Cardiac muscle cell (in vitro differentiated cells and primary cell): ENCODE data around the gene SNED1. TPM values are rescaled to one million over a fixed set of nuclear protein-coding genes. Genes with fewer than 3 reads are reported as not detected.

Experiments
- DNase-seq, 2 donors: peaks; one replicate each; pipeline versions ENCODE4 v3.0.0 to v3.0.0-alpha.2; 2010 to 2017; ENCODE audit warnings: low read depth in 1 of 2, low spot score in 1 of 2
- H3K27ac ChIP-seq: fragments of 200-600 bp; sonication (generic); 2 replicates; pipeline ENCODE4 v1.5.1; 2016
- H3K27me3 ChIP-seq: fragments of 200-600 bp; sonication (generic); 2 replicates; pipeline ENCODE4 v1.6.0; 2016; ENCODE audit warnings: control low read depth
- H3K36me3 ChIP-seq: fragments of 200-600 bp; sonication (generic); 2 replicates; pipeline ENCODE4 v1.5.1; 2016; ENCODE audit warnings: control low read depth
- H3K4me1 ChIP-seq: fragments of 200-600 bp; sonication (generic); 2 replicates; pipeline ENCODE4 v1.8.1; 2017; ENCODE audit warnings: low read depth, mild to moderate bottlenecking, mixed run types
- H3K4me3 ChIP-seq: fragments of 200-600 bp; sonication (generic); 2 replicates; pipeline ENCODE4 v1.5.1; 2016; ENCODE audit warnings: mild to moderate bottlenecking
- H3K9me3 ChIP-seq: fragments of 200-600 bp; sonication (generic); 2 replicates; pipeline ENCODE4 v1.5.1; 2017; ENCODE audit warnings: low read depth, mild to moderate bottlenecking, control low read depth
- polyA plus RNA-seq: library from polyadenylated mRNA; unstranded; fragments of >200 nt; fragmentation: Nextera tagmentation; extraction: Ambion mirVana; gene quantifications from 2 replicates; pipeline ENCODE4 v1.2.1, GENCODE V29; 2016
- total RNA-seq: library from RNA; depleted of rRNA; stranded (reverse); fragments of >200 nt; gene quantifications from 2 replicates; pipeline ENCODE4 v1.2.3, GENCODE V29; 2016
- TF ChIP-seq, protein P1 (sequence below): IDR thresholded peaks from 2 replicates; pipeline ENCODE4 v1.5.1; 2012; ENCODE audit warnings: low read depth, mild to moderate bottlenecking, low read length

SNED1 gene
- total and polyA plus RNA-seq, 2 experiments from 2014 or later = 0.09 to 0.76 TPM

DNA sequence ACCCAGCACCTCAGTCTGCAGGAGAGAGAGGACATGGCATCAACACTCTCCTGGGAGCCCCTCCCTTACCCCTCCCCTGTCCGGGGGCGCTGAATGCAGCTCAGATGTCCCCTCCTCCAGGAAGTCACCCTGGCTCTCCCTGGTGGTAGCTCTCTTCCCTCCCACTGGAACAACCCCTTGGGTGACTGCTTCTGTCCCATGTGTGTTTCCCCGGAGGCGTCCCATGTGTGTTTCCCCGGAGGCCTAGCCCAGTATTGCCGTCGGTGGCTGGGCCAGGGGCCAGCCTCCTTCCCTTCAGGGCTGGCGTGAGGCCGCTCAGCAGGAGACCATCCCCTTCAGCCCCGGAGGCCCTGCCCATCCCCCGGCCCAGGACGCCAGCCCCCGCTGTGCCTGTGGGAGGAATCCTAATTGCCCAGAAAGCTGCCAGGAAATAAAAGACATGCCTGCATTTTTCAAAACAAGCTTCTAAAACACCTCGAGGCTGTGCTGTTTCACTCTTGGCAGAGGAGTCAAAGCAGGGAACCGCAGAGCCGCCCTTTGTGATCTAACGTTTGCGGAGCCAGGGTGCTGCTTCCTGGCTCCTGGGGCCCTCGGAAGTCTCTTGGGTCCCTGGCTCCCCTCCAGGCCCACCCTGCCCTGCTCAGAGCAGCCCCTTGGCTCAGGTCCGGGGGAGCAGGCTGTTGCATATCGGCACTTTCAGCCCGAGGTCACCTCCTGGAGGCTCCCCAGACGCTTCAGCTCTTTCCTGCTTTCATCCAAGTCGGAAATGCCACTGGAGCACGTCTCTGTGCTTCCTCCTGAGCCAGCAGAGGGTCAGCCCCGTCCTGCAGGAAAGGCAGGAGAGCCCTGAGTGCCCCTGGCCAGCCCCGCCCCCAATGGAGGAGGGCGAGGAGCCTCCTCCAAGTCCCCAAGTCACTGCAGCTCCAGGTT lies 11.4 kb downstream of the SNED1 start:
- DNase-seq = peak in 1 of 2 donors; percentile 97
- TF ChIP-seq, protein P1, sequence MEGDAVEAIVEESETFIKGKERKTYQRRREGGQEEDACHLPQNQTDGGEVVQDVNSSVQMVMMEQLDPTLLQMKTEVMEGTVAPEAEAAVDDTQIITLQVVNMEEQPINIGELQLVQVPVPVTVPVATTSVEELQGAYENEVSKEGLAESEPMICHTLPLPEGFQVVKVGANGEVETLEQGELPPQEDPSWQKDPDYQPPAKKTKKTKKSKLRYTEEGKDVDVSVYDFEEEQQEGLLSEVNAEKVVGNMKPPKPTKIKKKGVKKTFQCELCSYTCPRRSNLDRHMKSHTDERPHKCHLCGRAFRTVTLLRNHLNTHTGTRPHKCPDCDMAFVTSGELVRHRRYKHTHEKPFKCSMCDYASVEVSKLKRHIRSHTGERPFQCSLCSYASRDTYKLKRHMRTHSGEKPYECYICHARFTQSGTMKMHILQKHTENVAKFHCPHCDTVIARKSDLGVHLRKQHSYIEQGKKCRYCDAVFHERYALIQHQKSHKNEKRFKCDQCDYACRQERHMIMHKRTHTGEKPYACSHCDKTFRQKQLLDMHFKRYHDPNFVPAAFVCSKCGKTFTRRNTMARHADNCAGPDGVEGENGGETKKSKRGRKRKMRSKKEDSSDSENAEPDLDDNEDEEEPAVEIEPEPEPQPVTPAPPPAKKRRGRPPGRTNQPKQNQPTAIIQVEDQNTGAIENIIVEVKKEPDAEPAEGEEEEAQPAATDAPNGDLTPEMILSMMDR = peak; percentile 10
- Histone ChIP-seq H3K4me1 (peaks cover 4% of the 10 kb centered on the region), H3K36me3 (no peaks in the 10 kb centered on the region), H3K27ac (no peak overlapping the region), H3K9me3 (no peaks in the 10 kb centered on the region), H3K27me3 (no peaks in the 10 kb centered on the region), H3K4me3 (no peak overlapping the region)

DNA sequence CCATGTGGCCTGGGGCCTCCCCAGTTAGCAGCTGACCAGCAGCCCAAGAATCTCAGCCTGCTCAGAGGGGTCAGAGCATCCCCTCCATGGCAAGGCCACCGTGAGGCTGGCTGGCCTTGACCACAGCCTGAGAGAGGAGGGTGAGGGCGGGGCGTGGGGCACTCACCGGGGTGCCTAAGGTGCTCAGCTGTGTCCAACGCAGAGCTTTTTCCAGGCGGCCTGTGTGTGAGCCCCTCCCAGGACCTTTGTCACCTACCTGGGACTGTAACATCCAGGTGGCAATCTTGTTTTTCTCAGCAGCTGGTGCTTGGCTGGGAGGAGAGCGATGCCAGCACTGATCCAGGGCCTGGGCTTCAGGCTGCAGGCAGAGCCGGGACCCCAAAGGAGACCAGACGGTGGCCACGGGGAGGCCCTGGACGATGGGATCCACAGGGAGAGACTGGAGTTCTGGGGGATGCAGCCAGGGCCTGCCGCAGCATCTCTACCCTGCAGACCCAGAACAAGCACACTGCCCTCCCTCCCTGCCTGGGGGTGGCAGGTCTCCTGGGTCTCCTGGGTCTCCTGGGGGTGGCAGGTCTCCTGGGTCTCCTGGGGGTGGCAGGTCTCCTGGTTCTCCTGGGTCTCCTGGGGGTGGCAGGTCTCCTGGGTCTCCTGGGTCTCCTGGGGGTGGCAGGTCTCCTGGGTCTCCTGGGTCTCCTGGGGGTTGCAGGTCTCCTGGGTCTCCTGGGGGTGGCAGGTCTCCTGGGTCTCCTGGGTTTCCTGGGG lies 12.3 kb downstream of the SNED1 start:
- Histone ChIP-seq H3K27me3 (no peaks in the 10 kb centered on the region), H3K27ac (no peak overlapping the region), H3K4me3 (no peak overlapping the region), H3K4me1 (peaks cover 4% of the 10 kb centered on the region), H3K9me3 (no peaks in the 10 kb centered on the region), H3K36me3 (no peaks in the 10 kb centered on the region)
- no peak for DNase-seq
- TF ChIP-seq, protein P1 = no peak

DNA sequence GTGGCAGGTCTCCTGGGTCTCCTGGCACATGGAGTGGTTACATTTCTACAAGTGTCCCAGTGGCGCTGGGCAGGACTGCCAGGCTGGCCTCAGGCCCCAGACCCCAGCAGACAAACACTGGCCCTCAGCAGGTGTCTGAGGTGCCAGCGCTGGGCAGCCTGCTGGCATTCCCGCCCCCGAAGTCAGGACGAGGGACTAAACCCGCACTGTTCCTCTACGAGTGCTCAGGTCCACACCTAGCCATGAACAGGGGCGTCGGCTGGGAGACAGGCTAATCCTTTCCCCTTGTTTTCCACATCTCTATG lies 12.8 kb downstream of the SNED1 start:
- Histone ChIP-seq H3K4me1 (peaks cover 4% of the 10 kb centered on the region), H3K36me3 (no peaks in the 10 kb centered on the region), H3K4me3 (no peak overlapping the region), H3K9me3 (no peaks in the 10 kb centered on the region), H3K27ac (no peak overlapping the region), H3K27me3 (no peaks in the 10 kb centered on the region)
- TF ChIP-seq, protein P1 = no peak
- no peak for DNase-seq

DNA sequence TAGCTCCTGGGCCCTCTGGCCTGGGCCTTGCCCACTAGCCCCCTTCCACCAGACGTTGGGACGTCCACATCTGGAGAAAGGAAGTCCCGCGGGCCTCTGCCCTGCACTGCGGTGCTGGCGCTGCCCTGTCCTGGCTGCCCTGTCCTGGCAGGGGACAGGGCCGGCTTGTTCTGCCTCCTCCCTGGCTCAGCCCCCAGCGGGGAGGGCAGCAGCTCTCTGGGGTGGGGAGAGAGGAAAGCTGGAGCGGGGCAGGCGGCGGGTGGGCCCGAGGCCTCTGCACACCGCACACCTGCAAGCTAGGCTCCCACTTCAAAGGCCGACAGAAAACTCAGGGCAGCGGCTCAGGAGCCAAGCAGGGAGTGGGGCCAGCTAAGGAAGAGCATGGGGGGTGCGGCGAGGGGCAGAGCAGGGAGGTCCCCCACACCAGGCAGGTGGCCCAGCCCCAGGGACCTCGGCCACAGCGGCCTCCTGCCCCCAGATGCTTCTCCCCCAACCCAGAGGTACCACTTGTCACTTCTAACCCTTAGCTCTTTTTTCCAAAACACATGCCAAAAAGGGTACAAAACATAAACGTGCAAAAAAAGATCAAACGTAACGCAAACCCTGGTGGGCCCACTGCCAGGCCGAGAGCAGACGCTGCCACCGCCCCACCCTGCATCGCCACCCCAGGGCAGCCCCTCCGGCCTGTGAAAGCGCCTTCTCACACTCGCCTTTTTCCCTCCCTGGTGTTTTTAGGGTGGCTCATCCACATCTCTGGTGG lies 13.5 kb downstream of the SNED1 start:
- peaks cover 4% of the 10 kb centered on the region for H3K4me1 ChIP-seq
- TF ChIP-seq, protein P1 = no peak
- H3K36me3 ChIP-seq = no peaks in the 10 kb centered on the region
- DNase-seq = no peak
- H3K9me3 ChIP-seq = no peaks in the 10 kb centered on the region
- H3K27ac ChIP-seq = no peak overlapping the region
- H3K27me3 ChIP-seq = no peaks in the 10 kb centered on the region
- no peak overlapping the region for H3K4me3 ChIP-seq

DNA sequence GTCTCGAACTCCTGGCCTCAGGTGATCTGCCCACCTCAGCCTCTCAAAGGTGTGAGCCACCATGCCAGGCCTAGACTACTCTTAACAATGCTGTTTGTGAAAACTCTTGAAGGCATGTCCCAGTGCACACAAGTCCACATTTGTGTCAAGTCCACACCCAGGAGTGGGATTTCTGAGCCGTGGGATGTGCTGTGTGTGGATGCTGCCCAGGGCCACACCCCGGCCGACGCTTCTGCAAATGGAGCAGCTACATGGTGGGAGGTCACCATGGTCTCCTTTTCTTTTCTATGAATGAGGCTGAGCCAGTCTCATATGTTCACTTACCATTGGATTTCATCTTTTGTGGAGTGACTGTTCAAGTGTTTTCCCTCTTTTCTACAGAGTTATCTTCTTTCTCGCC lies 15.8 kb downstream of the SNED1 start:
- Histone ChIP-seq H3K4me1 (peaks cover 4% of the 10 kb centered on the region), H3K27me3 (no peaks in the 10 kb centered on the region), H3K9me3 (no peaks in the 10 kb centered on the region), H3K4me3 (no peak overlapping the region), H3K27ac (no peak overlapping the region), H3K36me3 (no peaks in the 10 kb centered on the region)
- no peak for DNase-seq
- TF ChIP-seq, protein P1 = no peak
